Activated T-cell treated with anti-CD3 and anti-CD28 coated beads for 24 hours (primary cell): ENCODE results near the gene TMEM203.
A peak's percentile ranks its signal among the peaks of the same experiment; 100 is the strongest.

Source experiments
- DNase-seq: peaks from one replicate; pipeline ENCODE4 v3.0.0-alpha.2; 2020; ENCODE audit warnings: low read depth

Gene TMEM203

GRCh38 chr9:137228968-137229896 lies 23.8 kb upstream of the TMEM203 start:
- DNase-seq, result no peak

- DNase-seq, result no peak
Observed at GRCh38 chr9:137228506-137228967, 23.1 kb upstream of the TMEM203 start.

- no peak for DNase-seq
Observed at GRCh38 chr9:137227853-137228505, 22.5 kb upstream of the TMEM203 start.

GRCh38 chr9:137227054-137227852 lies 21.8 kb upstream of the TMEM203 start, which contains the start of gene RNF224:
RNF224 (plus strand) TSS chr9:137227502; CDS start chr9:137228336, 834 bp downstream.
- DNase-seq, result peak; percentile 77

GRCh38 chr9:137226338-137227053 lies 21.0 kb upstream of the TMEM203 start:
- no peak for DNase-seq

GRCh38 chr9:137225699-137226331 lies 20.4 kb upstream of the TMEM203 start:
- DNase-seq, result no peak

- no peak for DNase-seq
Observed at GRCh38 chr9:137224830-137225694, 19.6 kb upstream of the TMEM203 start, which contains the start of gene CYSRT1. CYSRT1 (plus strand) TSS chr9:137225174; CDS start chr9:137225622, 448 bp downstream.

GRCh38 chr9:137223078-137223970 lies 17.9 kb upstream of the TMEM203 start:
- DNase-seq, result peak; percentile 98

- no peak for DNase-seq
Observed at GRCh38 chr9:137222190-137223077, 17.0 kb upstream of the TMEM203 start, which contains the start of gene RNF208. RNF208 (minus strand) TSS chr9:137222240; CDS start chr9:137221212, 1,028 bp downstream.

- DNase-seq, result no peak
Observed at GRCh38 chr9:137221506-137222111, 16.2 kb upstream of the TMEM203 start.

- DNase-seq, result no peak
Observed at GRCh38 chr9:137221095-137221505, 15.7 kb upstream of the TMEM203 start.

GRCh38 chr9:137220317-137221094 lies 15.1 kb upstream of the TMEM203 start:
- no peak for DNase-seq

GRCh38 chr9:137219757-137220316 lies 14.4 kb upstream of the TMEM203 start:
- no peak for DNase-seq

GRCh38 chr9:137218754-137219271 lies 13.4 kb upstream of the TMEM203 start:
- DNase-seq, result no peak

GRCh38 chr9:137218212-137218753 lies 12.8 kb upstream of the TMEM203 start:
- no peak for DNase-seq
